ENCODE results near the gene TTLL10. TPM values are rescaled to one million over a fixed set of nuclear protein-coding genes. Genes with fewer than 3 reads are reported as not detected.

TTLL10 gene
- polyA plus RNA-seq, 2 of the 4 experiments (the other 2 are of a cell fraction): not detected

GRCh38 chr1:1171546-1172340 is 1.9 kb upstream of the TTLL10 start:
- Histone ChIP-seq H3K4me3 (no peak overlapping the region), H3K27ac (no peak overlapping the region), H3K9me3 (no peaks in the 10 kb centered on the region), H3K4me1 (no peaks in the 10 kb centered on the region), H3K4me2 (no peak overlapping the region)
- DNase-seq (ENCODE audit: low read depth in 1 of 2, low spot score in 1 of 2) (no peak), FAIRE-seq (no peak), ATAC-seq (no peak)
- WGBS (ENCODE audit: missing lambda C conversion rate): 75% methylated on average over 2 of the region's 33 CpGs
- ChIA-PET CTCF (interaction anchor here (1.1 kb wide), 1 partner anchor 170 kb away, joined by 3 read pairs; no protein-coding TSS in a partner anchor), POLR2A (no interaction called here)
- TF ChIP-seq JUNB (IDR thresholded peaks at IDR 0.05) (no peak), MAFK (IDR thresholded peaks at IDR 0.05; ENCODE audit: partially characterized antibody) (no peak), MAZ (IDR thresholded peaks at IDR 0.05; ENCODE audit: borderline replicate concordance, low read depth, low read length) (no peak), HOXB13 (CRISPR knock-in tag; IDR thresholded peaks at IDR 0.05; ENCODE audit: low read depth) (no peak), CEBPB (IDR thresholded peaks at IDR 0.05) (no peak), GATA3 (IDR thresholded peaks at IDR 0.05; ENCODE audit: borderline replicate concordance) (no peak), TFCP2L1 (CRISPR knock-in tag; IDR thresholded peaks at IDR 0.05) (no peak), KDM5A (IDR thresholded peaks at IDR 0.05) (no peak), REST (IDR thresholded peaks at IDR 0.05) (no peak), HOXB5 (CRISPR knock-in tag; IDR thresholded peaks at IDR 0.05) (no peak), NFE2L2 (conservative IDR thresholded peaks at IDR 0.05; ENCODE audit: low read length) (no peak), ZSCAN20 (CRISPR knock-in tag; IDR thresholded peaks at IDR 0.05) (no peak), HES2 (IDR thresholded peaks at IDR 0.05) (no peak), HDAC2 (IDR thresholded peaks at IDR 0.05) (no peak), BCL3 (IDR thresholded peaks at IDR 0.05) (no peak)

GRCh38 chr1:1173061-1173792 is 453 bp upstream of the TTLL10 start:
- H3K4me2 ChIP-seq: no peak overlapping the region
- H3K4me1 ChIP-seq: no peaks in the 10 kb centered on the region
- 60% methylated on average over 10 of the region's 32 CpGs for WGBS (ENCODE audit: missing lambda C conversion rate)
- H3K9me3 ChIP-seq: no peaks in the 10 kb centered on the region
- ChIA-PET POLR2A (no interaction called here), CTCF (interaction anchor here (0.6 kb wide), 1 partner anchor 15 kb away, joined by 3 read pairs; no protein-coding TSS in a partner anchor)
- no peak for ATAC-seq
- FAIRE-seq: no peak
- no peak overlapping the region for H3K4me3 ChIP-seq
- no peak for DNase-seq (ENCODE audit: low read depth in 1 of 2, low spot score in 1 of 2)
- no peak overlapping the region for H3K27ac ChIP-seq
- TF ChIP-seq HES2 (IDR thresholded peaks at IDR 0.05): no peak
- TF ChIP-seq RARB (CRISPR knock-in tag; IDR thresholded peaks at IDR 0.05): no peak
- TF ChIP-seq NFE2L2 (conservative IDR thresholded peaks at IDR 0.05; ENCODE audit: low read length): no peak
- TF ChIP-seq E2F6 (IDR thresholded peaks at IDR 0.05; ENCODE audit: borderline replicate concordance, low read depth): no peak
- no peak for TF ChIP-seq REST (IDR thresholded peaks at IDR 0.05)
- TF ChIP-seq NPAS2 (CRISPR knock-in tag; IDR thresholded peaks at IDR 0.05; ENCODE audit: borderline replicate concordance): no peak
- no peak for TF ChIP-seq ZC3H11A (IDR thresholded peaks at IDR 0.05)
- no peak for TF ChIP-seq HEYL (CRISPR knock-in tag; IDR thresholded peaks at IDR 0.05)
- no peak for TF ChIP-seq HOXB5 (CRISPR knock-in tag; IDR thresholded peaks at IDR 0.05)
- no peak for TF ChIP-seq TFCP2L1 (CRISPR knock-in tag; IDR thresholded peaks at IDR 0.05)
- no peak for TF ChIP-seq ESRRA (IDR thresholded peaks at IDR 0.05; ENCODE audit: borderline replicate concordance, low read length)
- no peak for TF ChIP-seq USF2 (IDR thresholded peaks at IDR 0.05)
- no peak for TF ChIP-seq PHF8 (IDR thresholded peaks at IDR 0.05; ENCODE audit: borderline replicate concordance, low read depth)
- TF ChIP-seq ZSCAN20 (CRISPR knock-in tag; IDR thresholded peaks at IDR 0.05): no peak
- no peak for TF ChIP-seq ZFP36 (IDR thresholded peaks at IDR 0.05; ENCODE audit: borderline replicate concordance, partially characterized antibody)
